ENCODE results near the gene CBFA2T2.
"Not testable (repeated sequence)": the region's sequence is repeated elsewhere in the genome, so short reads cannot be mapped to it uniquely, and the experiment has no call there.

The CBFA2T2 gene

GRCh38 chr20:33624399-33624798 is 134.5 kb downstream of the CBFA2T2 start:
- DNase-seq (ENCODE audit: low spot score), result no peak

GRCh38 chr20:33626190-33626589 is 136.3 kb downstream of the CBFA2T2 start:
- no peak for DNase-seq (ENCODE audit: low spot score)

GRCh38 chr20:33627577-33628216 is 137.8 kb downstream of the CBFA2T2 start:
- DNase-seq (ENCODE audit: low spot score), result no peak

GRCh38 chr20:33629533-33629932 is 139.6 kb downstream of the CBFA2T2 start:
- DNase-seq (ENCODE audit: low spot score), result no peak

GRCh38 chr20:33629979-33630378 is 140.1 kb downstream of the CBFA2T2 start:
- DNase-seq (ENCODE audit: low spot score), result no peak

- DNase-seq (ENCODE audit: low spot score), result no peak
Observed at GRCh38 chr20:33630507-33630906, 140.6 kb downstream of the CBFA2T2 start.

GRCh38 chr20:33631910-33632309 is 142.0 kb downstream of the CBFA2T2 start:
- not testable (repeated sequence) for DNase-seq (ENCODE audit: low spot score)

- no peak for DNase-seq (ENCODE audit: low spot score)
Observed at GRCh38 chr20:33635341-33635740, 145.4 kb downstream of the CBFA2T2 start.

GRCh38 chr20:33636776-33637175 is 146.9 kb downstream of the CBFA2T2 start:
- DNase-seq (ENCODE audit: low spot score), result no peak

GRCh38 chr20:33640287-33640686 is 150.4 kb downstream of the CBFA2T2 start:
- DNase-seq (ENCODE audit: low spot score), result no peak

- DNase-seq (ENCODE audit: low spot score), result no peak
Observed at GRCh38 chr20:33644313-33645071, 154.6 kb downstream of the CBFA2T2 start.

- DNase-seq (ENCODE audit: low spot score), result no peak
Observed at GRCh38 chr20:33645072-33645358, 155.1 kb downstream of the CBFA2T2 start.

- DNase-seq (ENCODE audit: low spot score), result no peak
Observed at GRCh38 chr20:33645396-33645795, 155.5 kb downstream of the CBFA2T2 start.

GRCh38 chr20:33646191-33646590 is 156.3 kb downstream of the CBFA2T2 start:
- DNase-seq (ENCODE audit: low spot score), result no peak

GRCh38 chr20:33646959-33647602 is 157.2 kb downstream of the CBFA2T2 start:
- DNase-seq (ENCODE audit: low spot score), result not testable (repeated sequence)

- DNase-seq (ENCODE audit: low spot score), result no peak
Observed at GRCh38 chr20:33647603-33648395, 157.9 kb downstream of the CBFA2T2 start.

GRCh38 chr20:33648396-33649004 is 158.6 kb downstream of the CBFA2T2 start:
- no peak for DNase-seq (ENCODE audit: low spot score)

- DNase-seq (ENCODE audit: low spot score), result no peak
Observed at GRCh38 chr20:33649201-33649681, 159.3 kb downstream of the CBFA2T2 start.

GRCh38 chr20:33650111-33650752 is 160.3 kb downstream of the CBFA2T2 start:
- no peak for DNase-seq (ENCODE audit: low spot score)

- DNase-seq (ENCODE audit: low spot score), result no peak
Observed at GRCh38 chr20:33650753-33651561, 161.1 kb downstream of the CBFA2T2 start.
